NCI-H1417 treated with DMSO at 0.1 percent for 48 hours (cell line): ENCODE measurements around the gene PPFIA3.

Source experiments
- DNase-seq: peaks from one replicate; lab custom pipeline; 2025; lab: John Stamatoyannopoulos, UW

Gene PPFIA3

DNA sequence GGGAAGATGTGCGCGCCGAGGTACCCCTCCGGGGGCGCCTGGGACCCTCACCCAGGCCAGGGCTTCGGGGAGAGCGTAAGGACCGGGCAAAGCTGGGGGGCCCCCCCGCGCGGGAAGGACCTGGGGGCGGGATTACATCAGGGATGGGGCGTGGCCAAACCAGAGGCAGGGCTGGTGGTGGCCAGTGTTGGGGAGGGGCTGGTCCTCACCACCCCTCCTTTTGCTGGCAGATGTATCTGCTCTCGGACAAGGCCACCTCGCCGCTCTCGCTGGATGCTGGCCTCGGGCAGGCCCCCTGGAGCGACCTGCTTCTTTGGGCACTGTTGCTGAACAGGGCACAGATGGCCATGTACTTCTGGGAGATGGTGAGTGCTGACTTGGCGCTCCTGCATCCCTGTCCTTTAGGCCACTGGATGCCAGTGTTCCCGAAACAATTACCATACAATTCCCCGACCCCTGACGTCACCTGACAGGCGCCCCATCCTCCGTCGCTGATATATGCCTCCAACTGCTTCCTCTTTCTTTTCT is 63.6 kb downstream of the PPFIA3 start:
- no peak for DNase-seq

DNA sequence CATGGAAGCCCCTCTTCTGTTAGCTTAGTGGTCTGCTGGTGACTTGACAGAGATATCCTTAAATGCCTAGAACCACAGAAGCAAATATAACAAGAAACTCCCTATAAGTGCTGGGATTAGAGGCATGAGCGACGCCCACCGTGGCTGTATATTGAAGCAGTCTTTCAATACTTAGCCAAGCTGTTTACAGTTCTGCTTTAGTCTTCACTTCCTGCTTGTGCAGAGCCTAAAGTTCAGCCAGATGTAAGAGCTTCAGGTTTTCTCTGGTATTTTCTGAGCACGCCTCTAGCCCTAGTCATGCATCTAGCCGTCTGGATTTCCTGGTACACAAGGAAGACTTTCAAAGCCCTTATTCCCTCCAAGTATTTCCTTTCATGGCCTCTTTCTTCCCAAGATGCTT is 66.8 kb downstream of the PPFIA3 start:
- no peak for DNase-seq

DNA sequence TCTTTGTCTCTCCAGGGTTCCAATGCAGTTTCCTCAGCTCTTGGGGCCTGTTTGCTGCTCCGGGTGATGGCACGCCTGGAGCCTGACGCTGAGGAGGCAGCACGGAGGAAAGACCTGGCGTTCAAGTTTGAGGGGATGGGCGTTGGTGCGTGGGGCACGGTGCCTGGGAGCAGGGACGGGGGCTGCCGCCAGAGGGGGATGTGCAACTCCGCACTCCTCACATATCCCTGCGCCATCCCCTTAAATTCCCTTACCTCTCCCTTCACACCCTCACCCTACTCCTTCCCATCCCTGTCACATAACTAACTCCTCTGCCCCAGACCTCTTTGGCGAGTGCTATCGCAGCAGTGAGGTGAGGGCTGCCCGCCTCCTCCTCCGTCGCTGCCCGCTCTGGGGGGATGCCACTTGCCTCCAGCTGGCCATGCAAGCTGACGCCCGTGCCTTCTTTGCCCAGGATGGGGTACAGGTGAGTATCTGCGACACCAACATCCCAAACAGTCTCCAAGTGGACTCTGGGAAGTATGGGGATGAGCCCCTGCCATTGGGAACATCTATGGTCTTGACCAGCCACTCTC is 69.4 kb downstream of the PPFIA3 start:
- DNase-seq, result no peak

DNA sequence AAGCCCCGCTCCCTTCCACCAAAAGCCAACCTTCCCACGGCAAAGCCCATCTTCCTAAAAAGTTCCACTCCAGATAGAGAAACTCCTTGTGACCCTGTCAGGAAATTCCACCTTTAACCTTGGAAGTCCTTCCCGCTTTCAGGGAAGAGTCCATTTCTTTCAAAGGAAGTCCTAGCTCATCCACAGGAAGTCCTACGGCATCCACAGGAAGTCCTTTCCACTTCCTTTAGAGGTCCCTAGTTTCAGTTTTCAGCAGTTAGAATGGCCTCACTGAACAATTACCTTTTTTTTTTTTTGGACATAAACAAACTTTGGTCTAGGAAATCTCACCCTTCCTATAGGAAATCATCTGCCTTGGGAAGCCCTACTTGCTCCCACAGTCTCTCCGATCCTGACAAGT is 69.9 kb downstream of the PPFIA3 start:
- DNase-seq, result no peak

DNA sequence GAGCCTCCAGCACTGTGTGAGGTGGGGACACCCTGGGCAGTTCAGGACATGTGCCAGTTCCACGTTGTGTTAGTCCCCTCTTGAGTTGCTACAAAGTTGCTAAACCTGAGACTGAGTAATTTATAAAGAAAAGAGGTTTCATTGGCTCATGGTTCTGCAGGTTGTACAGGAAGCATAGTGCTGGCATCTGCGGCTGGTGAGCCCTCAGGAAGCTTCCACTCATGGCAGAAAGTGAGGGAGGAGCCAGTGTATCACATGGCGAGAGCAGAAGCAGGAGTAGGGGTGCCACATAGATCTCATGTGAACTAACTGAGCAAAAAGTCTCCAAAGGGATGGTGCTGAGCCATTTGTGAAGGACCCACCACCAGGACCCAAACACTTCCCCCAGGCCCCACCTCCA is 71.4 kb downstream of the PPFIA3 start:
- no peak for DNase-seq

DNA sequence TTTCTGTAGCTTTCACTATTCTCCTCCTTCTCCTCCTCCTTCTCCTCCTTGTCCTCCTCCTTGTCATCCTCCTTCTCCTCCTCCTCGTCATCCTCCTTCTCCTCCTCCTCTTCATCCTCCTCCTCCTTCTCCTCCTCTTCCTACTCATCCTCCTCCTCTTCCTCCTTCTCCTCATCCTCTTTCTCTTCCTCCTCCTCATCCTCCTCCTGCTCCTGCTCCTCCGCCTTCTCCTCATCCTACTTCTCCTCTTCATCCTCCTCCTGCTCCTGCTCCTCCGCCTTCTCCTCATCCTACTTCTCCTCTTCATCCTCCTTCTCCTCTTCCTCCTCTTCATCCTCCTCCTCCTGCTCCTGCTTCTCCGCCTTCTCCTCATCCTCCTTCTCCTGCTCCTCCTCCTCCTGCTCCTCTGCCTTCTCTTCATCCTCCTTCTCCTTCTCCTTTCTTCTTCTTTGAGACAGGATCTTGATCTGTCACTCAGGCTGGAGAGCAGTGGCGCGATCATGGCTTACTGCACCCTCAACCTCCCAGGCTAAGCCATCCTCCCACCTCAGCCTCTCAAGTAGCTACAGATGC is 74.6 kb downstream of the PPFIA3 start:
- no peak for DNase-seq

DNA sequence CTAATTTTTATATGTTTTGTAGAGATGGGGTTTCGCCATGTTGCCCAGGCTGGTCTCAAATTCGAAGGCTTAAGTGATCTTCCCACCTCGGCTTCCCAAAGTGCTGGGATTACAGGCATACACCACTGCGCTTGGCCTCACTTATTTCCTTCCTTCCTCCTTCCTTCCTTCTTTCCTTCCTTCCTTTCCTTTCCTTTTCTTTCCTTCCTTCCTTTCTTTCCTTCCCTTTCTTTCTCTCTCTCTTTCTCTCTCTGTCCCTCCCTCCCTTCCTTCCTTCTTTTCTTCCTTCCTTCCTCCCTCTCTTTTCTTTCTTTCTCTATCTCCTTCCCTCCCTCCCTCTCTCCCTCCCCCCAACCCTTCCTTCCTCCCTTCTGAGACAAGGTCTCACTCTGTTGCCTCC is 75.1 kb downstream of the PPFIA3 start:
- no peak for DNase-seq

DNA sequence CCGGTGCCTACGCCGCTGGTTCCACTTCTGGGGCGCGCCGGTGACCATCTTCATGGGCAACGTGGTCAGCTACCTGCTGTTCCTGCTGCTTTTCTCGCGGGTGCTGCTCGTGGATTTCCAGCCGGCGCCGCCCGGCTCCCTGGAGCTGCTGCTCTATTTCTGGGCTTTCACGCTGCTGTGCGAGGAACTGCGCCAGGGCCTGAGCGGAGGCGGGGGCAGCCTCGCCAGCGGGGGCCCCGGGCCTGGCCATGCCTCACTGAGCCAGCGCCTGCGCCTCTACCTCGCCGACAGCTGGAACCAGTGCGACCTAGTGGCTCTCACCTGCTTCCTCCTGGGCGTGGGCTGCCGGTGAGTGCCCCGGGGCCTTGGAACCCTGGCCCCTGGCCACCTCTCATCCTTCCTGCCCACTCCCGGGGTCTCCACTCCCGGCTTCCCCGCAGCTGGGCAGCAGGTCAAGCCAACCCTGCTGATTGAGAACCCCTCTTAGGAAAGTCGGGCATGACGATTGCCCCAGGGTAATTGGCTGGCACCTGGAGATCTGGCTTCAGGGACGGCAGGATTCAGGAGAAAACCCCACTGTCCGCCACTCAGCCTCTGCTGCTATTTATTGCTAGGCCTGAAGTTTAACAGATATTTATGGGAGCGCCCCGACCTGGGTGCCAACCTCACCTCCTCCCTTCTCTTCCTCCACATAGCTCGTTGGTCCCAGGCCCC is 77.3 kb downstream of the PPFIA3 start:
- no peak for DNase-seq

DNA sequence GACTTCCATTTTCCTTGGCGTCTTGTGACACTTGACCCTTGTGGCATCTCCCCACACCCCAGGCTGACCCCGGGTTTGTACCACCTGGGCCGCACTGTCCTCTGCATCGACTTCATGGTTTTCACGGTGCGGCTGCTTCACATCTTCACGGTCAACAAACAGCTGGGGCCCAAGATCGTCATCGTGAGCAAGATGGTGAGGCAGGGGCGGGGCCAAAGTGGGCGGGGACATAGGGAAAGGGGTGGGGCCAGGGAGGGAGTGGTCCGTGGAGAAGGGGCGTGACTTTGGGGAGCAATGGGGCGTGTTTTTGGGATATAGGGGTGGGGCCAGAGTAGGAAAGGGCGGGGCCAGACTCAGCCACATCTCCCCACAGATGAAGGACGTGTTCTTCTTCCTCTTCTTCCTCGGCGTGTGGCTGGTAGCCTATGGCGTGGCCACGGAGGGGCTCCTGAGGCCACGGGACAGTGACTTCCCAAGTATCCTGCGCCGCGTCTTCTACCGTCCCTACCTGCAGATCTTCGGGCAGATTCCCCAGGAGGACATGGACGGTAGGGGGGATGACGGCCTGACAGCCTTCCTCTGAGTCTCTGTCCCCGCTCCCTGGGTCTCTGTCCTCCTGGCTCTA is 81.0 kb downstream of the PPFIA3 start:
- DNase-seq, result no peak
